Fibroblast of villous mesenchyme (primary cell): ENCODE data around the gene RNLS. TPM values are rescaled to one million over a fixed set of nuclear protein-coding genes. Genes with fewer than 3 reads are reported as not detected.

Experiments used
- DNase-seq: peaks from one replicate; pipeline ENCODE4 v3.0.0-alpha.2; 2010; ENCODE audit warnings: low read depth
- H3K4me3 ChIP-seq: 2 replicates; pipeline ENCODE4 v1.5.1; 2011; ENCODE audit warnings: low read depth, mild to moderate bottlenecking, low read length
- CTCF ChIP-seq: IDR thresholded peaks from 2 replicates; pipeline ENCODE4 v1.5.1; 2012; ENCODE audit warnings: low read depth, mild to moderate bottlenecking, low read length; ENCODE audit not compliant: insufficient read depth
- total RNA-seq: library from RNA; depleted of rRNA; stranded (reverse); fragments of >200 nt; gene quantifications from 2 replicates; pipeline ENCODE4 v1.2.3, GENCODE V29; 2012

The RNLS gene
- total RNA-seq, 1 donor: 14.2 TPM

GRCh38 chr10:88256013-88256680, 327.0 kb downstream of the RNLS start:
- peak; percentile 48 for DNase-seq
- TF ChIP-seq CTCF: no peak
- H3K4me3 ChIP-seq: no peak overlapping the region

DNA sequence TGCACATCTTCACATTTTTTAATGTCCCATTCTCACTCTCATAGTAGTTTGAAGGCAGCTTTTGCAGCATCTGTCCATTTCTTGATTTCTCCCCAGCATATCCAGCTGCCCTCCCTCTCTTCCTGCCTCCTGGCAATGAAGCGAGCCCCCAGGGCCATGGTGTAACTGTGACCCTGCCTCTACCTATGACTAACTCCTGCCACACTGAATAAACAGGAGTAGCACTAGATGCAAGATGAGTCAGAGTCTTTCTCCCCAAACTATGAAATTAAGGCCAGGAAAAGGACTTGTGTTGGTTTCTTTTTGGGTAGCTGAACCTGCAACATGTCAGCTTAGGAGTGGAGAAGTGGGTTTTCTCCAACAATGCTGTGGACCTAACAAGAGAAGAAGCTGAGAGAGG, 329.0 kb downstream of the RNLS start:
- no peak for TF ChIP-seq CTCF
- DNase-seq: peak; percentile 69
- H3K4me3 ChIP-seq: no peak overlapping the region

- TF ChIP-seq CTCF: no peak
- H3K4me3 ChIP-seq: no peak overlapping the region
- DNase-seq: no peak
These were observed 329.5 kb downstream of the RNLS start for GRCh38 chr10:88253622-88254021.

DNA sequence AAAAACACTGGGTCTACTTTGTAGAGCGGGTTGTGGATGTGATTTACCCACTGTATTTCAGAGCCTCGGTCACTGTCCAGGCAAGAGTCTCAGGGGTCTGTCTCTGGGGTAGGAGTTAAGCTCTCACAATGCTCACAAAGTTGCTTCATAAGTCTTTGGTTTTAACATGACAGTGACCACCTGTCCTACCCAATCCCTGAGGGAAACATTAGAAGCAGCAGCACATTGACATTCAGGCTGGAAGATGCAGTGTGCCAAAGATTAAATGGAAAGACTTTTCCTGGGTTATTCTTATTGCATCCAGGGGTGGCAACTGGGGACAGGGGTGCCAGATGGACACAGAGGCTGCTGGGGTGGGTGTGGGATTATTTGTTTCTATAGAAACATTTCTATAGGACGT, 330.0 kb downstream of the RNLS start:
- TF ChIP-seq CTCF: no peak
- DNase-seq: no peak
- no peak overlapping the region for H3K4me3 ChIP-seq

DNA sequence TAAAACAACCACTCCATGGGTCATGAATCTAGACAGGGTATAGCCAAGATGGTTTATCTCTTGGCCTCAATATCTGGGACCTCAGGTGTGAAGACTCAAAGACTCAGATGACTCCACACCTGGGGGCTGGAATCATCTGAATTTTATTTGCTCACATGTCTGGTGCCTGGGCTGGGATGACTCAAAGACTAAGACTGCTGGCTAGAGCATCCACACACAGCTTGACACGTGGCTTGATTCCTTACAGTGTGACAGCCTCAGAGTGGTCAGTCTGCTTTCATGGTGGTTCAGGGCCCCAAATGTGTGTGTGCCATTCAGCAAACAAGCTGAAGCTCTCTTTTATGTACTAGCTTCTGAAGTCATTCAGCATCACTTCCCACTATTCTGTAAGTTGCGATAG, 333.7 kb downstream of the RNLS start:
- DNase-seq: no peak
- H3K4me3 ChIP-seq: no peak overlapping the region
- TF ChIP-seq CTCF: no peak

- no peak overlapping the region for H3K4me3 ChIP-seq
- no peak for DNase-seq
- TF ChIP-seq CTCF: no peak
These were observed 336.4 kb downstream of the RNLS start for GRCh38 chr10:88246675-88247074.

GRCh38 chr10:88245974-88246511, 337.1 kb downstream of the RNLS start:
- peak; percentile 80 for DNase-seq
- no peak for TF ChIP-seq CTCF
- no peak overlapping the region for H3K4me3 ChIP-seq
